Thymus (tissue), 11 donors: ENCODE data around the gene FBF1. TPM values are rescaled to one million over a fixed set of nuclear protein-coding genes. Genes with fewer than 3 reads are reported as not detected.
"Not testable (repeated sequence)": the region's sequence is repeated elsewhere in the genome, so short reads cannot be mapped to it uniquely, and the experiment has no call there.

Experiments
- DNase-seq, 9 donors: peaks; one replicate each; pipeline ENCODE4 v3.0.0-alpha.2; 2013; ENCODE audit warnings: low spot score in 9 of 9, low read depth in 6 of 9, missing footprints in 1 of 9
- H3K27ac ChIP-seq, 2 donors: one replicate each; pipeline ENCODE4 v1.5.1; 2013; ENCODE audit warnings: control low read depth in 1 of 2, low read depth in 1 of 2, low read length in 1 of 2, mild to moderate bottlenecking in 1 of 2, moderate library complexity in 1 of 2
- H3K27me3 ChIP-seq, 2 donors: one replicate each; pipeline ENCODE4 v1.5.1; 2013; ENCODE audit warnings: low read length in 1 of 2; ENCODE audit not compliant: control insufficient read depth in 2 of 2, insufficient read depth in 1 of 2
- H3K36me3 ChIP-seq, 2 donors: one replicate each; pipeline ENCODE4 v1.5.1; 2013; ENCODE audit warnings: low read length in 1 of 2, mild to moderate bottlenecking in 1 of 2, moderate library complexity in 1 of 2; ENCODE audit not compliant: control insufficient read depth in 2 of 2, insufficient read depth in 2 of 2
- H3K4me1 ChIP-seq, 2 donors: one replicate each; pipeline ENCODE4 v1.5.1; 2013; ENCODE audit warnings: low read length in 2 of 2; ENCODE audit not compliant: control insufficient read depth in 2 of 2, insufficient read depth in 2 of 2
- H3K4me3 ChIP-seq, 2 donors: one replicate each; pipeline ENCODE4 v1.5.1; 2013; ENCODE audit warnings: low read length in 2 of 2, control low read depth in 1 of 2, mild to moderate bottlenecking in 1 of 2
- H3K9me3 ChIP-seq, 2 donors: one replicate each; pipeline ENCODE4 v1.5.1; 2013; ENCODE audit warnings: low read length in 1 of 2, mild to moderate bottlenecking in 1 of 2; ENCODE audit not compliant: control insufficient read depth in 2 of 2, insufficient read depth in 1 of 2
- WGBS: extraction: QIAGEN DNeasy Blood & Tissue Kit; methylation state at CpG from one replicate; pipeline ENCODE4 v1.1.7; 2013; 5-methylcytosine and 5-hydroxymethylcytosine counted together
- polyA plus RNA-seq: library from polyadenylated mRNA; stranded (reverse); fragments of 200-250 nt; gene quantifications from one replicate; pipeline ENCODE4 v1.2.3, GENCODE V29; 2013
- total RNA-seq: library from RNA; stranded (reverse); fragments of 120-200 nt; gene quantifications from one replicate; pipeline ENCODE4 v1.2.4, GENCODE V29; 2013
- donor health status: healthy.

FBF1 gene
- total and polyA plus RNA-seq, 2 donors, result 9.2 to 18.7 TPM

DNA sequence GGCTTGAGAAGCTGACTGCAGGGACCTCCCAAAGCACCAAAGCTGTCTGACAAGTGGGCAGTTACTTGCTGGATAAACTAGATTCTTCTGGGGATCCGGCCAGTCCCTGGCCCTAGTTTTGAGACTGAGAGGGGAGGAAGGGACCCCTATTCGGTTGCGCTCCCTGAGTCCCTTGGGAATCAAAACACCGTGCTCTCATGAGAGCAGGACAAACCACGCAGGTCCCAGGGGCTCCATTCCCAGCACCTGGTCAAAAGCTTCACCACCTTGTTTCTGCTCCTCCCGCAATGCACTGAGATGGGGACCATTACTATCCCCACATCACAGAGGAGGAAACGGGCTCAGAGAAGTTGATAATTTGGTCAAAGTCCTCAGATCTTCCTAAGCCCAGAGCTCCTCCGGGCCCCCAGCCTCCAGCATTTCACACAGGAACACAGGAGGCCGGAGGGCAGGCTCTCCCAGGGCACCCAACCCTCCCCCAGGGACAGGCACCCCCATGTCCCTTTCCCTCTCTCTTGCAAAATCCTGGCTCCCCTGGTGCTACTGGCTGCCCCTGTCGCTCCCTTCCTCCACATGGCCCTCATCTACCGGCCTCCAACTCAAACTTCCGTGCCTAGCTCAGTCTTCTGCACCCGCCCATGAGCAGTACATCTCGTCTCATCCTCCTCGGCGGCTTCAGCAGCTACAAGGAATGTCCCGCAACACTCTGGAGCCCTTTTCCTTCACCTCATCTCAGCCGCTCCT lies 47.4 kb downstream of the FBF1 start:
- no peak overlapping the region for H3K27ac ChIP-seq

DNA sequence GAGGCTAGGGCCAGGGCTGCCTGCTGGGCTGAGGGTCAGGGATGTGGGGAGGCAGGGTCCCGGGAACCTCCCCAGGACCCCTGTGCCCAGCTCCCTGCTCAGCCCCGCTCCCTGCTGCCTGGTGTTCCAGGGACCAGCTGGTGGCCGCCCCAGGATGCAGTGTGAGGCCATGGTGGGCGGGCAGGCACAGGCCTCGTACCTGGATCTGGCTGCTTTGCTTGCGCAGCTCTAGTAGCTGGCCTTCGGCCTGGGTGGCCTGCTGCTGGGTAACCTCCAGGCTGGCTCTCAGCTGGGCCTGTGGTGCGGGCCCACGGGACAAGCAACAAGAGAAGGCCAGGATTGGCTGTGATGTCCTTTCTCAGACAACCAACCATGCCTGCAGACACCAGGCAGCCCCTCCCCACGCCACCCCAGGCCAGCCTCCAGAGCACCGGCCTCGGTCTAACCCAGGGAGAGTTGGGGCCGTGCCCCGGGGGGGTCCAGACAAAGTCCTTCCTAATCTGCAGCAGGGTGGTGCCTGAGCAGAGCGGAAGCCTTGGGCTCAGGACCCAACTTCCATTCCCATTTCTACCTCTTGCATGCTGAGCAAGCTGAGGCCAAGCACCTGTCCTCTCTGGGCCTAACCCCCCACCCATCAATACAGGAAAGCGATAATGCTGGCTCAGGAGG lies 48.2 kb downstream of the FBF1 start:
- H3K9me3 ChIP-seq, result no peaks in the 10 kb centered on the region
- no peak overlapping the region for H3K27ac ChIP-seq
- 93% methylated on average over 16 of the region's 16 CpGs for WGBS
- DNase-seq, result no peak
- H3K27me3 ChIP-seq, result no peaks in the 10 kb centered on the region
- peaks cover 9 to 19% of the 10 kb centered on the region in 2 donors for H3K4me1 ChIP-seq
- no peak overlapping the region for H3K4me3 ChIP-seq
- H3K36me3 ChIP-seq, result peaks cover 18 to 32% of the 10 kb centered on the region in 2 donors

More for the DNA sequence above, 47.4 kb downstream of the FBF1 start:
- Histone ChIP-seq H3K4me3 (no peak overlapping the region), H3K9me3 (no peaks in the 10 kb centered on the region), H3K27me3 (no peaks in the 10 kb centered on the region), H3K36me3 (peaks cover 24 to 37% of the 10 kb centered on the region in 2 donors), H3K4me1 (peaks cover 9 to 19% of the 10 kb centered on the region in 2 donors)
- DNase-seq, result no peak
- WGBS, result 98% methylated on average over 18 of the region's 18 CpGs

DNA sequence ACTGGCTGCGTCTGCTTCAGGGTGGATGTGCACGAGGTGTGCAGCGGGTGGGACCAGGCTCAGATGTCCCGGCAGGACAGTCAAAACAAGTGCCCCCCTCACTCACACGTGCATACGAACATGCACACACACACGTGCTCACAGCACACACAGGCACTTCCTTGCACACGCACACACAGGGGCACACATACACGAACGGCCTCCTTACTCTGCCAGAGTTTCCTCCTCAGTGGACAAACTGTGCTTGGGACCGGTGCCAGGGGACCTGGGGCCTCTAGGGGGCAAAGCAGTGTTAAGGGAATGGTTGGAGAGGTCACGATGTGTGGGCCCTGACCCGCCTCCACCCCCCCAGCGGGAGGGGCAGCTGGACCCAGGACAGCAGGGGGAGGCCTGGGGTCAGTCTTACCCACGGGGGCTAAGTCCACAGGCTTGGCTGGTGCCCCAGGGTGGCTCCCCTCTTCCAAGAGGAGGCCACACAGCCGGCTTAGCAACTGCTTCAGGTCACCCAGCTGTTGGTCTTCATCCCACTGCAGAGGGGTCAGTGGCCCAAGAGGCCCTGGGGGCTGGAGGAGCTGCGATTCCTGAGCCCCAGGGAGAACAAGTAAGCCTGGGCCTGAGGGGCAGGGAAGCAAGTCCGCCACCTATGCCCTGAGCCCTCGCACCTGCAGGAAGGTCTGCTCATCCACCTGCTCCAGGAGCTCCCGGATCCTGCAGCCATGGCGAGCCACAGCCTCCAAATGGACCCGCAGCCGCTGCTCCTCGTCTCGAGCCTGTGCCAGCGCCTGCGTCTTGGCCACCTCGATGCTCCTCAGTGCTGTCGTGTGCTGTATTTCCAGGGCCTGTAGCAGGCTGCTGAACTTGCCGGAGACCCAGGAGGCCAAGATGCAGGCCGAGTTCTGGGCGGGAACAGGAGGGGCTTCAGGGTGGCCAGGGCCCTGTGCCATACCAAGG lies 49.0 kb downstream of the FBF1 start:
- no peak for DNase-seq
- Histone ChIP-seq H3K4me3 (no peak overlapping the region), H3K27me3 (no peaks in the 10 kb centered on the region), H3K36me3 (peaks cover 18 to 32% of the 10 kb centered on the region in 2 donors), H3K9me3 (no peaks in the 10 kb centered on the region), H3K27ac (no peak overlapping the region), H3K4me1 (peaks cover 9 to 13% of the 10 kb centered on the region in 2 donors)
- WGBS, result 93% methylated on average over 32 of the region's 32 CpGs

DNA sequence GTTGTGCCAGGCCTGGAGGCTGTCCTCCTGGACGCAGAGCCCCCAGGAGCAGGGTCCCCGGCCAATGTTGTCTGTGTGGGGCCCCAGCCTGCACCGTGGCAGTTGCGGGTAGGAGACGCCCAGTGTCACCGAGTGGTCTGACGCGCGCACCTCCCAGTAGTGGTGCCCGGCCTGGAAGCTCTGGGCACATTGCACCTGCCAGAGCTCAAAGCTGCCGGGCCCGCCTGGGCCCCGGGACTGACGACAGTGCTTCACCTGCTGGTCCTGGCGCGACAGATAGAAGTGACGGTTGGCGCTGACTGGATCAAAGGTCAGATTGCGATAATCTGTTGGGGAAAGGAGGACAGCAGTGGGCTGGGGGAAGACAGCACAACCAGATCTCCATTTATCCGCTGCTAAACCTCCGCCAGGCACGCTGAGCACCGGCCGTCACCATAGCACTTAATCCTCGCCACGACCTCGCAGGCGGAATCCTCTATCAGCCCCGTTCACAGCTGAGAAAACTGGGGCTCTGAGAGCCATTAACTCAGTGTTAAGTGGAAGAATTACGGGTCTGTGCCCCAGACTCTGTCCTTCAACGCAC lies 49.7 kb downstream of the FBF1 start:
- no peak overlapping the region for H3K27ac ChIP-seq
- WGBS, result 96% methylated on average over 31 of the region's 31 CpGs
- no peak overlapping the region for H3K4me3 ChIP-seq
- peaks cover 9 to 13% of the 10 kb centered on the region in 2 donors for H3K4me1 ChIP-seq
- H3K36me3 ChIP-seq, result peaks cover 18 to 32% of the 10 kb centered on the region in 2 donors
- no peaks in the 10 kb centered on the region for H3K27me3 ChIP-seq
- DNase-seq, result no peak
- H3K9me3 ChIP-seq, result no peaks in the 10 kb centered on the region

DNA sequence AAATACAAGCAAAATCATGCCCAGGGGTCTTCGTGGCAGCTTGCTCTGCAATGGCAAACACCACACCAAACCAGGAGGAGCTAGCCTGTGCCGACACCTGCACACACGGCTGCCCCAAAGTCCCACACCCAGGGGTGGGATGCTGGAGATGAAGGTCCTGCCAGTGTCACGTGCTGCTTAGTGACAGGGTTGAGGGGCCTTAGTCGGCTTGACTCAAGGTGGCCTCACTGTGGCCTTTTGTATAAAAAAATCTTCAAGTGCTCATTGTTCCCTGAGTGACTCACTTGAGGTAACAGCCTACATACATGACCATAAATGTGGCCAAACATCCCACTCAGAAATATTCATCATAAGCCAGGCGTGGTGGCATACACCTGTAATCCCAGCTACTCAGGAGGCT lies 51.4 kb downstream of the FBF1 start:
- Histone ChIP-seq H3K27me3 (no peaks in the 10 kb centered on the region), H3K9me3 (no peaks in the 10 kb centered on the region), H3K4me3 (no peak overlapping the region), H3K36me3 (peaks cover 18 to 32% of the 10 kb centered on the region in 2 donors), H3K27ac (no peak overlapping the region), H3K4me1 (no peaks in the 10 kb centered on the region)
- 89% methylated on average over 6 of the region's 6 CpGs for WGBS
- DNase-seq, result no peak

DNA sequence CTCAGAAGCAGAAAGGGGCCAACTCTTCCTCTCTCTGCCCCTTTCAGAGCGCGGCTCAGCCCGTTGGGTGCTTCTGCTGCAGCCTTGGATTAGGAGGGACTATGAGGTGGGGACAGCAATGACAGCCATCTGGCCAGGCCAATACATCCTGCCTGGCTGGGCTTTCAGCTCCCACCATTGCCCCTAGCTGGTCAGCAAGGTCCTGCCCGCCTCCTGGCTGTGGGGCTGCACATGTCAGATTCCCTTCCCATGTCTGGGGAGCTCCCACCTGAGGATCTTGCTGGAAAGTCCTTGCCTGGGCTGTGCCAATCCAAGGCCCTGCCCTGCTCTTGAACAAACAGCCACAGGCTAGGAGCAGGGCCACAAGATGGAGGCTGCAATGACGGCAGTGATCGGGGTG lies 52.4 kb downstream of the FBF1 start:
- Histone ChIP-seq H3K4me3 (no peak overlapping the region), H3K9me3 (no peaks in the 10 kb centered on the region), H3K36me3 (peaks cover 18 to 32% of the 10 kb centered on the region in 2 donors), H3K27me3 (no peaks in the 10 kb centered on the region), H3K4me1 (no peaks in the 10 kb centered on the region), H3K27ac (no peak overlapping the region)
- no peak for DNase-seq
- 88% methylated on average over 6 of the region's 6 CpGs for WGBS

DNA sequence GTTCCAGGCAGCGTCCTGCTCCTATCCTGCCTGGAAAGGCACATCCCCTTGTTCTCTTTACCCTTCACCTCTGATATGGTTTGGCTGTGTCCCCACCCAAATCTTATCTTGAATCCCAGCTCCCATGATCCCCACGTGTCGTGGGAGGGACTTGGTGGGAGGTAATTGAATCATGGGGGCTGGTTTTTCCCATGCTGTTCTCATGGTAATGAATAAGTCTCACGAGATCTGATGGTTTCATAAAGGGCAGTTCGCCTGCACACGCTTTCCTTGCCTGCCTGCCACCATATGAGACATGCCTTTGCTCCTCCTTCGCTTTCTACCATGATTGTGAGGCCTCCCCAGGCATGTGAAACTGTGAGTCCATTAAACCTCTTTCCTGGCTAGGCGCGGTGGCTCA lies 55.0 kb downstream of the FBF1 start:
- not testable (repeated sequence) for H3K9me3 ChIP-seq, DNase-seq, H3K4me3 ChIP-seq, H3K27me3 ChIP-seq, H3K27ac ChIP-seq, H3K4me1 ChIP-seq
- H3K36me3 ChIP-seq, result peaks cover 1 to 14% of the 10 kb centered on the region in 2 donors
- WGBS, result 95% methylated on average over 9 of the region's 9 CpGs

DNA sequence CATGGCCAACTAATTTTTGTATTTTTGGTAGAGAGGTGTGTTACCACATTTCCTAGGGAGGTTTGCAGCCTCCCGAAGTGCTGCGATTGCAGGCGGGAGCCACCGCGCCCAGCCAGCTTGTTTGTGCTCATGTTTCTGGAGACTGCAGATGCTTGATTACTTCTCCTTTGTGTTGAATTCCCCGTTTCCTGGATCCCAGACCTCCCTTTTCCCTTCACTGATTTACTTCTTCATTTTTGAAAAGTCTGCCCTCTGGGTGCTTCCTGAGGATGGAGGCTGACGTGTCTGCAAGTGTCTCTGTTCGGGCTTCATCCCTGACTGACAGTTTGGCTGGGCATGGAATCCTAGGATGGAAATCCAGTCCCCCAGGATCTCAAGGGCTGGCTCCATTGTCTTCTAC lies 55.4 kb downstream of the FBF1 start:
- Histone ChIP-seq H3K27ac (no peak overlapping the region), H3K36me3 (peaks cover 0 to 10% of the 10 kb centered on the region in 2 donors), H3K27me3 (peaks cover 0 to 13% of the 10 kb centered on the region in 2 donors), H3K4me3 (no peak overlapping the region), H3K9me3 (no peaks in the 10 kb centered on the region), H3K4me1 (no peaks in the 10 kb centered on the region)
- 84% methylated on average over 8 of the region's 8 CpGs for WGBS
- DNase-seq, result no peak
